SK-N-SH (cell line): Measurements from ENCODE around the gene NRARP. TPM values are rescaled to one million over a fixed set of nuclear protein-coding genes. Genes with fewer than 3 reads are reported as not detected.

Experiments used
- CTCF ChIA-PET: fragments of 300-600, 350-600 bp; formaldehyde crosslinking; extraction: SDS; loops from one replicate; lab custom pipeline; 2021; lab: Yijun Ruan, JAX
- POLR2A ChIA-PET: fragments of 350-600 bp; sonication (Branson Sonifier 250); formaldehyde crosslinking; extraction: SDS; loops from one replicate; lab custom pipeline; 2020; ENCODE audit warnings: antibody characterized with exemption, inconsistent platforms; lab: Yijun Ruan, JAX
- DNase-seq: peaks from one replicate; pipeline ENCODE4 v3.0.0; 2012
- H2AFZ ChIP-seq: fragments of 200-600 bp; sonication (generic); 2 replicates; pipeline ENCODE4 v1.8.1; 2016; ENCODE audit warnings: antibody characterized with exemption, mild to moderate bottlenecking, low read depth
- H3F3A ChIP-seq: fragments of 200-600 bp; sonication (generic); replicated peaks from 2 replicates; pipeline ENCODE3; 2016; ENCODE audit warnings: antibody characterized with exemption, mild to moderate bottlenecking; ENCODE audit not compliant: insufficient read depth
- H3K27ac ChIP-seq, 2 experiments: fragments of 200-500 bp in 1 of 2; fragments of 200-600 bp in 1 of 2; sonication (Bioruptor generic) in 1 of 2; sonication (generic), shearing (Covaris generic) in 1 of 2; 2 replicates each; pipeline versions ENCODE4 v1.5.1 to v1.6.1; 2014 to 2016; ENCODE audit warnings: low read depth in 2 of 2, inconsistent platforms in 1 of 2, low read length in 1 of 2, mild to moderate bottlenecking in 1 of 2, mixed read lengths in 1 of 2
- H3K27me3 ChIP-seq: fragments of 200-600 bp; sonication (generic), shearing (Covaris generic); 2 replicates; pipeline ENCODE4 v1.6.1; 2016; ENCODE audit warnings: mixed run types; ENCODE audit not compliant: insufficient read depth
- H3K36me3 ChIP-seq, 2 experiments: fragments of 200-500 bp in 1 of 2; fragments of 200-600 bp in 1 of 2; sonication (Bioruptor generic) in 1 of 2; sonication (generic) in 1 of 2; replicated peaks in 1 of 2; 2 replicates each; pipeline versions ENCODE3 to v1.5.1; 2014 to 2016; ENCODE audit warnings: low read length in 1 of 2, mild to moderate bottlenecking in 1 of 2; ENCODE audit not compliant: insufficient read depth in 2 of 2, control insufficient read depth in 1 of 2
- H3K4me1 ChIP-seq, 2 experiments: fragments of 200-500 bp in 1 of 2; fragments of 200-600 bp in 1 of 2; sonication (Bioruptor generic) in 1 of 2; sonication (generic), shearing (Covaris generic) in 1 of 2; 2 replicates each; pipeline versions ENCODE4 v1.5.1 to v1.6.1; 2014 to 2016; ENCODE audit warnings: low read depth in 1 of 2, low read length in 1 of 2, mixed run types in 1 of 2; ENCODE audit not compliant: insufficient read depth in 2 of 2, control insufficient read depth in 1 of 2
- H3K4me2 ChIP-seq: fragments of 200-600 bp; sonication (generic), shearing (Covaris generic); 2 replicates; pipeline ENCODE4 v1.6.1; 2017; ENCODE audit warnings: mixed run types
- H3K4me3 ChIP-seq, 2 experiments: fragments of 200-500 bp in 1 of 2; fragments of 200-600 bp in 1 of 2; sonication (Bioruptor generic) in 1 of 2; sonication (generic), shearing (Covaris generic) in 1 of 2; 2 replicates each; pipeline versions ENCODE4 v1.5.1 to v1.8.1; 2014 to 2016; ENCODE audit warnings: low read depth in 2 of 2, inconsistent platforms in 1 of 2, low read length in 1 of 2, mild to moderate bottlenecking in 1 of 2, mixed read lengths in 1 of 2, moderate library complexity in 1 of 2
- H3K79me2 ChIP-seq: fragments of 200-600 bp; sonication (generic); 2 replicates; pipeline ENCODE4 v1.8.1; 2017; ENCODE audit warnings: mild to moderate bottlenecking; ENCODE audit not compliant: insufficient read depth
- H3K9ac ChIP-seq: fragments of 200-600 bp; sonication (generic); 2 replicates; pipeline ENCODE4 v1.6.1; 2017; ENCODE audit warnings: mixed run types
- H3K9me2 ChIP-seq: fragments of 200-600 bp; sonication (generic); 2 replicates; pipeline ENCODE4 v1.6.1; 2017; ENCODE audit warnings: mixed run types
- H3K9me3 ChIP-seq: fragments of 200-600 bp; sonication (generic); 2 replicates; pipeline ENCODE4 v1.6.1; 2017; ENCODE audit warnings: mixed run types, mild to moderate bottlenecking, moderate library complexity
- H4K20me1 ChIP-seq: fragments of 200-600 bp; sonication (generic); 2 replicates; pipeline ENCODE4 v1.6.1; 2017; ENCODE audit warnings: mild to moderate bottlenecking, mixed run types; ENCODE audit not compliant: insufficient read depth
- CHD2 ChIP-seq: fragments of 150-350 bp; IDR thresholded peaks from 2 replicates; pipeline ENCODE4 v1.6.1; 2018; ENCODE audit warnings: low read length; ENCODE audit not compliant: partially characterized antibody
- CTCF ChIP-seq: fragments of 200-600 bp; sonication (generic); IDR thresholded peaks from 2 replicates; pipeline ENCODE4 v1.6.1; 2017; ENCODE audit warnings: antibody characterized with exemption, mild to moderate bottlenecking, moderate library complexity
- EP300 ChIP-seq, 2 experiments: IDR thresholded peaks; 2 replicates each; pipeline versions ENCODE4 v1.4.0 to v1.6.1; 2012; ENCODE audit warnings: borderline replicate concordance in 1 of 2, low read depth in 1 of 2, low read length in 1 of 2
- FOXJ3 ChIP-seq: sonication (generic); formaldehyde crosslinking; IDR thresholded peaks from 2 replicates; pipeline ENCODE4 v1.5.1; 2020; ENCODE audit warnings: mild to moderate bottlenecking, missing genetic modification reagents
- GATA2 ChIP-seq: sonication (generic); formaldehyde crosslinking; IDR thresholded peaks from 2 replicates; pipeline ENCODE4 v1.5.0; 2020; ENCODE audit warnings: mild to moderate bottlenecking, missing genetic modification reagents
- IRF3 ChIP-seq: fragments of 150-350 bp; IDR thresholded peaks from 2 replicates; pipeline ENCODE4 v1.6.1; 2016; ENCODE audit warnings: mild to moderate bottlenecking, low read depth, low read length
- JUND ChIP-seq: IDR thresholded peaks from 2 replicates; pipeline ENCODE4 v1.4.0; 2012
- MXI1 ChIP-seq: IDR thresholded peaks from 2 replicates; pipeline ENCODE4 v1.6.1; 2012; ENCODE audit warnings: mild to moderate bottlenecking, low read depth, low read length, improper control_type of control experiment
- NFIC ChIP-seq: IDR thresholded peaks from 2 replicates; pipeline ENCODE4 v1.4.0; 2012; ENCODE audit warnings: borderline replicate concordance
- PBX3 ChIP-seq: IDR thresholded peaks from 2 replicates; pipeline ENCODE4; 2012
- POLR2AphosphoS5 ChIP-seq: IDR thresholded peaks from 2 replicates; pipeline ENCODE4 v1.6.1; 2012; ENCODE audit warnings: low read depth, low read length
- REST ChIP-seq: IDR thresholded peaks from 2 replicates; pipeline ENCODE4 v1.6.1; 2012; ENCODE audit warnings: mild to moderate bottlenecking, low read depth, low read length, moderate library complexity
- RXRA ChIP-seq: IDR thresholded peaks from 2 replicates; pipeline ENCODE4 v1.4.0; 2012; ENCODE audit warnings: low read depth, mild to moderate bottlenecking, borderline replicate concordance
- TAF1 ChIP-seq: IDR thresholded peaks from 2 replicates; pipeline ENCODE4 v1.6.1; 2012; ENCODE audit warnings: low read depth, mild to moderate bottlenecking, low read length, moderate library complexity, borderline replicate concordance
- TCF12 ChIP-seq: IDR thresholded peaks from 2 replicates; pipeline ENCODE4 v1.4.0; 2012
- TEAD4 ChIP-seq: IDR thresholded peaks from 2 replicates; pipeline ENCODE4 v1.4.0; 2012; ENCODE audit warnings: mild to moderate bottlenecking, borderline replicate concordance; ENCODE audit not compliant: insufficient read depth
- USF1 ChIP-seq: IDR thresholded peaks from 2 replicates; pipeline ENCODE4 v1.4.0; 2012; ENCODE audit warnings: low read depth, borderline replicate concordance
- USF2 ChIP-seq: fragments of 150-350 bp; IDR thresholded peaks from 2 replicates; pipeline ENCODE4 v1.6.1; 2017; ENCODE audit warnings: antibody characterized with exemption, low read length, low read depth, borderline replicate concordance
- WGBS: methylation state at CpG from one replicate; pipeline ENCODE4 v1.1.6; 2017; ENCODE audit warnings: low lambda C conversion rate; 5-methylcytosine and 5-hydroxymethylcytosine counted together
- polyA plus RNA-seq, 3 experiments: library from polyadenylated mRNA; depleted of rRNA; stranded (reverse); fragments of >200 nt; gene quantifications; 2 replicates each; pipeline ENCODE4 v1.2.3, GENCODE V29; 2012

NRARP gene
- polyA plus RNA-seq, 1 of the 3 experiments (the other 2 are of a cell fraction): 3.9 TPM

GRCh38 chr9:137298401-137299202 lies 3.5 kb downstream of the NRARP start:
- 86% methylated on average over 17 of the region's 24 CpGs for WGBS
- DNase-seq: no peak

More at GRCh38 chr9:137298401-137299202, 3.5 kb downstream of the NRARP start:
- Histone ChIP-seq H2AFZ (no peak overlapping the region), H3K9me3 (no peaks in the 10 kb centered on the region), H3F3A (peaks cover 4% of the 10 kb centered on the region), H4K20me1 (no peaks in the 10 kb centered on the region), H3K9ac (no peak overlapping the region), H3K27ac (no peak overlapping the region), H3K4me1 (peaks cover 0 to 32% of the 10 kb centered on the region in 2 experiments; a peak in 2 of 4 replicates), H3K36me3 (no peaks in the 10 kb centered on the region), H3K4me3 (no peak overlapping the region), H3K9me2 (no peaks in the 10 kb centered on the region), H3K79me2 (no peaks in the 10 kb centered on the region), H3K27me3 (no peaks in the 10 kb centered on the region), H3K4me2 (no peak overlapping the region)
- ChIA-PET POLR2A (no interaction called here), CTCF (interaction anchor here (1.3 to 2.1 kb wide), 2 partner anchors 62 to 145 kb away, joined by 3 to 7 read pairs; no protein-coding TSS in a partner anchor)
- TF ChIP-seq REST (no peak), GATA2 (CRISPR knock-in tag) (no peak), TCF12 (no peak), EP300 (IDR thresholded peaks at IDR 0.05; ENCODE audit: borderline replicate concordance in 1 of 2, low read depth in 1 of 2, low read length in 1 of 2) (no peak), CTCF (no peak), USF1 (no peak), CHD2 (no peak), JUND (no peak), FOXJ3 (CRISPR knock-in tag) (no peak), USF2 (no peak), PBX3 (no peak), RXRA (no peak), POLR2AphosphoS5 (no peak), TEAD4 (no peak), NFIC (no peak), TAF1 (no peak), IRF3 (no peak), MXI1 (no peak)
